Measurements from ENCODE around the gene STAC3.

The STAC3 gene

DNA sequence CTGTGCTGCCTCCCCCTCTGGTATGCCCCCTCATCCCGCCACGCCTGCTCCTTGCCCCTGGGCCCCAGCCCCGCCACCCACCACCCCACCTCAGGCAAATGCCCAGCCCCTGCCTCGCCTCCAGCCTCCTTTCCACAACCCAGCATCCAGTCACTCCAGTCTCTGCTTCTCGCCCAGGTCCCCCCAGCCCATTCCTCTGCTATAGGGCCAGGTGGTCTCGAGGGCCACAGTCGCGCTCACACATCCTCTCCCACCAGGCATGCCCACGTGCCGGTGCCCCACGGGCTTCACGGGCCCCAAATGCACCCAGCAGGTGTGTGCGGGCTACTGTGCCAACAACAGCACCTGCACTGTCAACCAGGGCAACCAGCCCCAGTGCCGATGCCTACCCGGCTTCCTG lies 40.5 kb downstream of the STAC3 start:
- DNase-seq, result no peak

DNA sequence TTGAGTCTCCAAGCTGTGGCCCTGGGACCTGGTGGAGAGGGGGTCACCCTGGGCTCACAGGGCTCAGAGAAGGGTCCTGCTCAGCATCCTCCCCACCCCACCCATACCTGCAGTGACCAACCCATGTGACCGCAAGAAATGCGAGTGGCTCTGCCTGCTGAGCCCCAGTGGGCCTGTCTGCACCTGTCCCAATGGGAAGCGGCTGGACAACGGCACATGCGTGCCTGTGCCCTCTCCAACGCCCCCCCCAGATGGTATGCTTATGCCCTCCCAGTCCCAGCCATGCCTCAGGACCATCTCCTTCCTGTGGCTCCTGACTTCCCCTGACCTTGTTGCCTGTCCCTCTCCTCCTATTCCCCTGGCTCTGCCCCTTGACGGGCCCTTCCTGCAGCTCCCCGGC lies 41.1 kb downstream of the STAC3 start:
- DNase-seq, result no peak

DNA sequence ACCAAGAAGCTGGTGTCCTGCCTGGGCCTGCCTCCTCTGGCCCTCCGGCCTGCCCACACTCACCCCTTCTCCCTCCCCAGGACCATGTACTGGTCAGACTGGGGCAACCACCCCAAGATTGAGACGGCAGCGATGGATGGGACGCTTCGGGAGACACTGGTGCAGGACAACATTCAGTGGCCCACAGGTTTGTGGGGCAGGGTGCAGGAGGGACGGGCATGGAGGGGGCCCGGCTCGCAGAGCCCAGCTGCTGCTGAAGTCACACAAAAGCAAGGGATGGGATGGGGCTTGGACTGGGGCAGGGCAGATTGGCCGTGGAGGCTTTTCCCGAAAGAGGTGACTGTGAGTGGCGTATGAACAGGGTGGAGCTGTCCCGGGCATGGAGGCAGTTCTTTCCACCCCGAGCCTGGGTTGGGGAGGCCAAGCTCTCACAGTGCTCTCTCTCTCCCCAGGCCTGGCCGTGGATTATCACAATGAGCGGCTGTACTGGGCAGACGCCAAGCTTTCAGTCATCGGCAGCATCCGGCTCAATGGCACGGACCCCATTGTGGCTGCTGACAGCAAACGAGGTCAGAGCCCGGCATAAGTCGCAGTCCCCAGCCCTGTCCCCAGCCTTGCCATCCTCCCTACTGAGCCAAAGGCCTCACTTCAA lies 42.2 kb downstream of the STAC3 start:
- DNase-seq, result no peak

DNA sequence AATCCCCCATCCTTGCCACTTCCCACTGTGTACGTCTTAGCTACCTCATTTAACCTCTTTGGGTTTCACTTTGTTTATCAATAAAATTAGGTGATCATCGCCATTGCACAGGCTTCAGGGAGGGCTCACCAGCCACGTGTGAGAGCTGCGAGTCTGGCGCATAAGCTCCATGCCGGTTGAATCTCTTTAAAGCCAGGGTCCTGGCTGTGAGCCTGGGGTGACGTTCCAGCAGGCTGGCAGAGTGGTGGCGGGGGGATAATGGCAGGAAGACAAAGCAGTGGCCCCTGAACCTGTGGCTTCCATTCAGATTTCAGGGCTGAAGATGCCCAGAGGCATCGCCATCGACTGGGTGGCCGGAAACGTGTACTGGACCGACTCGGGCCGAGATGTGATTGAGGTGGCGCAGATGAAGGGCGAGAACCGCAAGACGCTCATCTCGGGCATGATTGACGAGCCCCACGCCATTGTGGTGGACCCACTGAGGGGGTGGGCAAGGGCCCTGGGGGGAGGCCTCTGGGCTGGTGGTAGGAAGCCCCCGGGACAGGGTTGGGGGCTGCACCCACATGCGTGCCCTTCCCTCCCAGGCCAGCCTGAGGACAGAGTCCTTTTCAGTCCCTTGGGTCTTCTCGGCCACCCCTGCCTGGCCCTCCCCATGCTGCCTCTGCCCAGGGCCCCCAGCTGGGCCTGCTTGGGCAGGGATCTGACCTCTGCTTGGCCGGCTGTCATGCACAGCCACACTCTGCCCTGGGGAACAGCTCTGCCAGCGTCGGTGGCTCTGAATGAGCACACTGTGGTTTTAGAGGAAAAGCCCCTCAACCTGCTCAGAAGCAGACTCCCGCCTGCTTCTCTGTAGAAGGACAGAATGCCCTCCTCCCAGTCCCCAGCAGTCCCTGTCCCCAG lies 43.0 kb downstream of the STAC3 start:
- DNase-seq, result no peak

DNA sequence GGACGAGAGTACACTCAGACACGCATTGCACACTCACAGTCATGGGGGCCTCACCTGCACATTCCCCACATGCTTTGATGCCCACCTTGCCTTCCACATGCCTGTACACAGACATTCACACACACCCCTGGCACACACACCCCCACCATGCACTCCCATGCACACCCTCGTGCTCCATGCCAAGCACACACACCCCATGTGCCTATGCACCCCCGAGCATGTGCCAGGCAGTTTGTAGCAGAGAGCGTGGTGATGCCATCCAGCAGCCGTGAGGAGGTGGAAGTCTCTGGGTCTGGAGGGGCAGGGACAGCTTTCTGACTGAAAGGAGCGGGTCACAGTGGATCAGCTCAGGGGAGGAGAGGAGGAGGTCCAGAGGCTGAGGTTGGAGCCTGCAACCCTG lies 45.1 kb downstream of the STAC3 start:
- DNase-seq, result no peak

DNA sequence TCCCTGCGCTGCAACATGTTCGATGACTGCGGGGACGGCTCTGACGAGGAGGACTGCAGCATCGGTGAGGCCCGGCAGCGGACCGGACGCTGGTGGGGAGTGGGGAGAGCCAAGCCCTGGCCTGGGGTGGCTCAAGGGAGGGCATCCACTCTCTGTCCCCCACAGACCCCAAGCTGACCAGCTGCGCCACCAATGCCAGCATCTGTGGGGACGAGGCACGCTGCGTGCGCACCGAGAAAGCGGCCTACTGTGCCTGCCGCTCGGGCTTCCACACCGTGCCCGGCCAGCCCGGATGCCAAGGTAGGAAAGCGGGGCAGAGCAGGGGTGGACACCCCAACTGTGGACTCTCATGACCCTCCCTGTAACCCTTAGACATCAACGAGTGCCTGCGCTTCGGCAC lies 45.8 kb downstream of the STAC3 start:
- no peak for DNase-seq

DNA sequence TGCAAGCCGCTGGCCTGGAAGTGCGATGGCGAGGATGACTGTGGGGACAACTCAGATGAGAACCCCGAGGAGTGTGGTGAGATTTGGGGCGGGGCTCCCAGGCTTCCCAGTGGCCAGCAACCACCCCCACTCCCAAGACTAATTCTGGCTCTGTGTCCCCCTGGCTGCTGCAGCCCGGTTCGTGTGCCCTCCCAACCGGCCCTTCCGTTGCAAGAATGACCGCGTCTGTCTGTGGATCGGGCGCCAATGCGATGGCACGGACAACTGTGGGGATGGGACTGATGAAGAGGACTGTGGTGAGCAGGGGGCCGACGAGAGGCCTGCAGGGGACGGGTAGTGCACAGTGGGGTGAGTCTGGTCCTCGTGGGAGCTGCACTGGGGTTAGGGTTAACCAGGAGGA lies 46.5 kb downstream of the STAC3 start:
- no peak for DNase-seq

DNA sequence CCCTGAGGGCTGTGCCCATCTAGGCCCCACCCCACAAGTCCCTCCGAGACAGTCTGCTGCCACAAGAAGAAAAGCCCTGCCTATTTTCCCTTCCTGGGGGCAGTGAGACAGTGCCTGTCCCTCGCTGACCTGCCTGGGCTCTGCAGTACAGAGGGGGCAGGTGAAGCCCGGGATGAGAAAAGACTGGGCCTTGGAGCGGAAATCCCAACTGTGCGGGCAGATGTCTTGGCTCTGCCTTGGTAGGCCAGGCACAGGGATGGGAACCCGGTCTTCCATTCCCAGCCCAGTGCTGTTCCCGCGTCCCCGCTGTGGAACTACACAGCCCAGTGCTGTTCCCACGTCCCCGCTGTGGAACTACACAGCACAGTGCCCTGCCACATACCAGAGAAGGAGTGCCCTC lies 47.2 kb downstream of the STAC3 start:
- DNase-seq, result no peak

DNA sequence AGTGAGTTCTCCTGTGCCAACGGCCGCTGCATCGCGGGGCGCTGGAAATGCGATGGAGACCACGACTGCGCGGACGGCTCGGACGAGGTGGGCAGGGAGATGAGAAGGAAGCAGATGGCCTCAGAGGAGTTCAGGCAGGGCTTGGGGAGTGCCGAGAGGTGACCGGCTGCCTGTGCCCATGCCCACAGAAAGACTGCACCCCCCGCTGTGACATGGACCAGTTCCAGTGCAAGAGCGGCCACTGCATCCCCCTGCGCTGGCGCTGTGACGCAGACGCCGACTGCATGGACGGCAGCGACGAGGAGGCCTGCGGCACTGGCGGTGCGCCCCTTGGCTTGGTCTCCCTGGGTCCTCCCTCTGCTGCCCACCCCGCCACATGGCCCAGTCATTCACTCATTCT lies 47.8 kb downstream of the STAC3 start:
- DNase-seq, result no peak

DNA sequence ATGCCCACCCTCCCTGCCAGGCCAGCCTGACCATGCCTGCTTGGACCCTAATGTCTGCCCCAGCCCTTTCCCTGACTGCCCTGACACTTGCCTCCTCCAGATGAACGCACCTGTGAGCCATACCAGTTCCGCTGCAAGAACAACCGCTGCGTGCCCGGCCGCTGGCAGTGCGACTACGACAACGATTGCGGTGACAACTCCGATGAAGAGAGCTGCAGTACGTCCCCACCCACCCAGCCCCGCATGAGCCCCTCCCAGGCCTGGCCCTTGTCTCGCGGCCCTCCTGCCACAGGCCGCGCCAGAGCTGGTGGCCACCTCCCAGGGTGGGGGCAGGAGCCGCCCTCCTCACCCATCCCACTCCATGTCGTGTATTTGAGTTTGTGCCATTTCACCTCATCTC lies 48.7 kb downstream of the STAC3 start:
- no peak for DNase-seq

DNA sequence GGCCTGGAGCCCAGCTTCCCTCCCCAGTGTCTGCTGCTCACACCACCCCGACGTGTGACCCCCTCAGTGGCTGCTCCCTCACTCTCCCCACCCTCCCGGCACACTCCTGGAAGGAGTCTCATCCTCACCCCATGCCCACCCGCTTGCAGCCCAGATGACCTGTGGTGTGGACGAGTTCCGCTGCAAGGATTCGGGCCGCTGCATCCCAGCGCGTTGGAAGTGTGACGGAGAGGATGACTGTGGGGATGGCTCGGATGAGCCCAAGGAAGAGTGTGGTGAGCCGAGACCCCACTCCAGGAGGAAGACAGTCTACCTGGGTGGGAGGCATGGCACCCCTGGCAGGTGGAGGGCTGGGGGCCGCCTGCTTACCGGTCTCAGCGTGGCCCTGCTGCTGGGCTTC lies 49.4 kb downstream of the STAC3 start:
- DNase-seq, result no peak

DNA sequence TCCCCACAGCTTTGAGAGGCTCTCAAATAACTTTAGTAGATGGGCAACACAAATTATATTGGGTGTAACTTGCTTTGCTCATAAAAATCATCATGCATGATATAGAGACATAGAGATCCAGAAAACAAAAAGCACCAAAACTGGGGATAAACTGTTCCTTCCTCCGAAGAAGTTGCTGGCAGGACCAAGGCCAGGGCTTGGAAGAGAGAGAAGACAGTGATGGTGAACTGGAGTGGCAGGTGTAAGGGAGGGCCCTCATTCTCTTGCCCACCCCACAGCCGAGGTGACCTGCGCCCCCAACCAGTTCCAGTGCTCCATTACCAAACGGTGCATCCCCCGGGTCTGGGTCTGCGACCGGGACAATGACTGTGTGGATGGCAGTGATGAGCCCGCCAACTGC lies 49.8 kb downstream of the STAC3 start:
- no peak for DNase-seq

DNA sequence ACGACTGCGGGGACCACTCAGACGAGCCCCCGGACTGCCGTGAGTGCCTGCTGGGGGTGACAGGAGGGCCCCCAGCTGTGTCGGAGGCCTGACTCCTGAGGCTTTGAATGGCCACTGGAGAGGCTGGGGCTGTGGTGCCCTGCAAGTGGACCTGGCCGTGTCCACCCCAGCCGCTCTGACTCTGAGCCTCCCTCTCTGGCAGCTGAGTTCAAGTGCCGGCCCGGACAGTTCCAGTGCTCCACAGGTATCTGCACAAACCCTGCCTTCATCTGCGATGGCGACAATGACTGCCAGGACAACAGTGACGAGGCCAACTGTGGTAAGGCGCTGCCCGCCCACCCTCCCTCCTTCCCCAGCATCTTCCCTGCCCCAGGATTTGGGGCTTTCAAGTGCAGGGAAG lies 50.5 kb downstream of the STAC3 start:
- DNase-seq, result no peak

DNA sequence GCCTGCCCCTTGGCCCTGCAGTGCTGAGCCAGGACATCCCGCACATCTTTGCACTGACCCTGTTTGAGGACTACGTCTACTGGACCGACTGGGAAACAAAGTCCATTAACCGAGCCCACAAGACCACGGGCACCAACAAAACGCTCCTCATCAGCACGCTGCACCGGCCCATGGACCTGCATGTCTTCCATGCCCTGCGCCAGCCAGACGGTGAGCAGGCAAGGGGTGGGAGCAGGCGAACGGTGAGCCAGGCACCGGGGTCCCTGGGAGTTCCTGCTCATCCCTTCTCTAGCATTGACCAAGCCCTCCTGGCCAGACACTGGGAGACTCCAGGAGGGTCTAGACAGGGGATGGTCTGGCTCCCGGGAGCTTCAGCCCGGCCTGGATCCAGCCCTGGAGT lies 51.8 kb downstream of the STAC3 start:
- no peak for DNase-seq

DNA sequence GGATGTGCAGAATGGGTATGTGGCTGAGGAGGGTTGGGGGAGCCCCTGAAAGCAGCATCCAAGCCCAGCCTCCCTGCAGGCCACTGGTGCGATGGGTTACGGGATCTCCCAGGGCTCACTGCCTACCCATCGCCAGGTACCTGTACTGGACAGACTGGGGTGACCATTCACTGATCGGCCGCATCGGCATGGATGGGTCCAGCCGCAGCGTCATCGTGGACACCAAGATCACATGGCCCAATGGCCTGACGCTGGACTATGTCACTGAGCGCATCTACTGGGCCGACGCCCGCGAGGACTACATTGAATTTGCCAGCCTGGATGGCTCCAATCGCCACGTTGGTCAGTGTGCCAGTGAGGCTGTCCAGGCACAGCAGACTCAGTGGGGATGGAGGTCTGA lies 52.7 kb downstream of the STAC3 start:
- DNase-seq, result no peak

DNA sequence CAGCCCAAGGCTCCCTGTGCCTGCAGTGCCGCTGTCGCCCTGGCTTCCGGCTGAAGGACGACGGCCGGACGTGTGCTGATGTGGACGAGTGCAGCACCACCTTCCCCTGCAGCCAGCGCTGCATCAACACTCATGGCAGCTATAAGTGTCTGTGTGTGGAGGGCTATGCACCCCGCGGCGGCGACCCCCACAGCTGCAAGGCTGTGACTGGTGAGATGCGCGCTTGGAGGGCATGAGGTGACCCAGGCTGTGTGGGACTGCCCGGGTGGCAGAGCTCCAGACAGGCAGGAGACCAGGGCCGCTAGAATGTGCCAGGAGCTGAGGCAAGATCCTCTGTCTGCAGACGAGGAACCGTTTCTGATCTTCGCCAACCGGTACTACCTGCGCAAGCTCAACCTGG lies 54.0 kb downstream of the STAC3 start:
- no peak for DNase-seq

DNA sequence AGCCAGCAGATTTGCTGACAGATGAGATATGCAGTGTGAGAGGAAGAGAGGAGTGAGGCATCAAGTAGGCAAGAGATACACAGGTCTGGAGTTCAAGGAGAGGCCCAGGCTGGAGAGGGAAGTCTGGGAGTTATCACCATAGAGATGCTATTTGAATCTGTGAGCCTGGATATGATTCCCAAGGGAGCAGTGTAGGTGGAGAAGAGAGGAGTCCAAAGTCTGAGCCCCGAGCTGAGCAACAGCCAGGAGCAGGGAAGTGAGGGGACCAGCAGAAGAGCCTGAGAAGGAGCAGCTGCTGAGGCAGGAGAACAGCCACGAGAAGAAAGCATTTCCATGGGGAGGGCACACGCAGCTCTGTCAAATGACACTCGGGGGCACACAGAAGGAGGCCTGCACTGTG lies 54.5 kb downstream of the STAC3 start:
- no peak for DNase-seq

DNA sequence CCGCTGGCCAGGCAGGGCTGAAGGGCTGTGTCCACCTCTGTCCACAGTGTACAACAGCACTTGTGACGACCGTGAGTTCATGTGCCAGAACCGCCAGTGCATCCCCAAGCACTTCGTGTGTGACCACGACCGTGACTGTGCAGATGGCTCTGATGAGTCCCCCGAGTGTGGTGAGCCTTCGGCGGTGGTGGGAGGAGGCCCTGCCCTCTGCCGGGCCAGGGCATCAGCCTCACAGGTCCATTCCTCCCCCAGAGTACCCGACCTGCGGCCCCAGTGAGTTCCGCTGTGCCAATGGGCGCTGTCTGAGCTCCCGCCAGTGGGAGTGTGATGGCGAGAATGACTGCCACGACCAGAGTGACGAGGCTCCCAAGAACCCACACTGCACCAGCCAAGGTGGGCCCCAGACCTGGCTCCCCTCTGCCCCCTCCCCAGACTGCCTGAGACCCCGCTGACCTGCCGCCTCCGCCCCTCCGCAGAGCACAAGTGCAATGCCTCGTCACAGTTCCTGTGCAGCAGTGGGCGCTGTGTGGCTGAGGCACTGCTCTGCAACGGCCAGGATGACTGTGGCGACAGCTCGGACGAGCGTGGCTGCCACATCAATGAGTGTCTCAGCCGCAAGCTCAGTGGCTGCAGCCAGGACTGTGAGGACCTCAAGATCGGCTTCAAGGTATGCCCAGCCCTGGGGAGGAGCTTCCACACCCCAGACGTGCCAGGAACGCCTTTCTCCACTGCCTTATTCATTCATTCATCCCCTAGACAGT lies 55.2 kb downstream of the STAC3 start:
- DNase-seq, result no peak

DNA sequence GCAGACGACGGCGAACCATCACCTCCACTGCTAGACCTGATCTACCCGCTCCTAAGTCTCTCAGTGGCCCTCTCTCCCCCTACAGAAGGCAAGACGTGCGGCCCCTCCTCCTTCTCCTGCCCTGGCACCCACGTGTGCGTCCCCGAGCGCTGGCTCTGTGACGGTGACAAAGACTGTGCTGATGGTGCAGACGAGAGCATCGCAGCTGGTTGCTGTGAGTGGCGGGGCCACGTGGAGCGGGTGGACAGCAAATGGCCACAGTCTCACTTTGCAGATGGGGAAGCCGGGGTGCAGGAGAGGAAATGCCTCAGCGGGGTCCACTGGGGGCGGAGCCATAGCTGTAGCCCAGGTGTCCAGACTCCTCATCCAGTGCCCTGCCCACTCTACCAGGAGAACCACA lies 55.8 kb downstream of the STAC3 start:
- DNase-seq, result no peak

DNA sequence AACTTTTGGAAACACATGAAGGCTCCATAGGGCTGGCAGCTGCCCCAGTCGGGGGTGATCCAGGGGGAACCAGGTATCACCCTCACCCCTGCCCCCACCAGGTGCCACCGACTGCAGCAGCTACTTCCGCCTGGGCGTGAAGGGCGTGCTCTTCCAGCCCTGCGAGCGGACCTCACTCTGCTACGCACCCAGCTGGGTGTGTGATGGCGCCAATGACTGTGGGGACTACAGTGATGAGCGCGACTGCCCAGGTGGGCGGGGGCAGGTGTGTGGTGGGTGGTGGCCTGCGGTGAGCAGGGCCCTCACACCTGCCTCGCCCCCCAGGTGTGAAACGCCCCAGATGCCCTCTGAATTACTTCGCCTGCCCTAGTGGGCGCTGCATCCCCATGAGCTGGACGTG lies 56.7 kb downstream of the STAC3 start:
- no peak for DNase-seq

DNA sequence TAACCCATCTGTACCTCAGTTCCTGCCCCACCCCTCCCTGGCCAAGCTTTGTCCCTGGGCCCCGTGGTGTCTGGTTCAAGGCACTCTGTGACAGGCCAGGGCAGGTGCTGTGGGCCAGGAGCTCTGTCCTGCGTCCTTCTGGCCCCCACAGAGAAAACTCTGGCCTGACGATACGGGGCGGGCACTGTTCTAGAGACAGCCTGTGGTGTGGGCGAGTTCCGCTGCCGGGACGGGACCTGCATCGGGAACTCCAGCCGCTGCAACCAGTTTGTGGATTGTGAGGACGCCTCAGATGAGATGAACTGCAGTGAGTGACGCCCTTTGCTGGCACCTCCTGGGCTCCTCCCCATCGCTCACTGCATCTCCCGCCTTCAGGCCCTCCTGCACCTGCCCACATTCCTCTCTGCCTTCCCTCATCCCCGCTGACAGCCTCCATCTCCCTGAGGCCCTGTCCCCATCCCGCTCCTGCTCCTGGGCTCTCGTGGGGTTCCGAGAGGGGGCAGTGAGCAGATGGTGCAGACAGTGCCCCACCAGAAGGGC lies 57.2 kb downstream of the STAC3 start:
- no peak for DNase-seq

Measured in activated T-cell treated with anti-CD3 and anti-CD28 coated beads, Interleukin-2, amount 50 U/mL, for 1 hour (primary cell).